Heart left ventricle (tissue), 13 donors: Measurements from ENCODE around the gene UNKL.

Experiments
- POLR2A ChIP-seq, 2 donors: fragments of 450-650 bp; IDR thresholded peaks; one replicate each; pipeline ENCODE4 v1.6.1; 2017; ENCODE audit warnings: antibody characterized with exemption in 2 of 2, mild to moderate bottlenecking in 2 of 2, moderate library complexity in 2 of 2
- TF ChIP-seq, protein P1 (sequence below), 12 donors: fragments of 200-600 bp; sonication (generic) in 4 of 12; IDR thresholded peaks; one replicate each; pipeline versions ENCODE4 v1.5.0 to v1.8.0; 2018 to 2022; ENCODE audit warnings: antibody characterized with exemption in 12 of 12, mild to moderate bottlenecking in 5 of 12
- donor health status: ischemic (EF 13 %, LVEDD 7.1; RV severe dilation, severe dysfunction).
- donor health status: DM: no; HTN: yes; CAD: no.
- donor health status: DM: no; HTN: no; CAD: no.
- donor health status: ischemic (EF 25% LVEDD 6.9; RV normal size, moderate dysfunction).
- donor health status: ischemic (EF 25% LVEDD 5.7; RV mildly dilated, moderate dysfunction).
- donor health status: ischemic (EF 35%, LVEDD 5.7; RV mildly dilated, moderate dysfunction).
- donor health status: nonischemic (EF 11% LVEDD 7.7; RV severe dilation, severe dysfunction).
- donor health status: DM: yes; HTN: yes; CAD: no.
- donor health status: PGD.
- donor health status: ischemic (EF 29% LVEDD 5.4; RV normal size, mild dysfunction).
- donor health status: nonischemic (EF 23%, LVEDD 6.1; RV moderate dilation, normal function).

DNA sequence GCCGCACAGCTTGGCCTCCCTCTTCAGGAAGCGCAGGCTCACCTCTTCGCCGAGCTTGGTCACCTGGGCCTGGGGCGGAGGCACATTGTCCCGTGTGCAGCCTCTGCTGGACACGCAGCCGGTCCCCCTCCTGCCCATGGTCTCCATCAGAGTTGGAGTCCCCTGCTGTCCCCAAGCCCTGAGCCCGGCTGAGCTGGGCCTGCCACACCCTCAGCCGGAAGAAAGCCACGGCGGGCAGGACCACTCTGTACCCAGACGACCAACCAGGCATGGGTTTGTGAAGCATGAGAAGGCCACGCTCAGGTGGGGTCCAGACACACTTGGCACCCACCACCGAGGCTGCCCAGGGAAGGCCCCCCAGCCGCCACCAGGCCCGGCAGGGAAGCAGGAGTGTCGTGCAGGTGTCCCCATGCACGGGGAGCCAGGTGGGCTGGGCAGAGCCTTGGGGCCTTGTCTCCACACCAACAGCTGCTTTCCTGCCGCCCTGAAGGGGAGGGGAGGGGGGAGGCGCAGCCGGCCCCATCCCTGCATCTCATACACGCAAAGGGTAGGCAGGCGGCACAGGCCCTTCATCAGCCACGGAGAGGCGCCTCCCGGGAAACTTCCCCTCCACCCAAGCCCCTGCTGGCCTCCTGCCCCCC lies 24.7 kb upstream of the UNKL start:
- TF ChIP-seq, protein P1, sequence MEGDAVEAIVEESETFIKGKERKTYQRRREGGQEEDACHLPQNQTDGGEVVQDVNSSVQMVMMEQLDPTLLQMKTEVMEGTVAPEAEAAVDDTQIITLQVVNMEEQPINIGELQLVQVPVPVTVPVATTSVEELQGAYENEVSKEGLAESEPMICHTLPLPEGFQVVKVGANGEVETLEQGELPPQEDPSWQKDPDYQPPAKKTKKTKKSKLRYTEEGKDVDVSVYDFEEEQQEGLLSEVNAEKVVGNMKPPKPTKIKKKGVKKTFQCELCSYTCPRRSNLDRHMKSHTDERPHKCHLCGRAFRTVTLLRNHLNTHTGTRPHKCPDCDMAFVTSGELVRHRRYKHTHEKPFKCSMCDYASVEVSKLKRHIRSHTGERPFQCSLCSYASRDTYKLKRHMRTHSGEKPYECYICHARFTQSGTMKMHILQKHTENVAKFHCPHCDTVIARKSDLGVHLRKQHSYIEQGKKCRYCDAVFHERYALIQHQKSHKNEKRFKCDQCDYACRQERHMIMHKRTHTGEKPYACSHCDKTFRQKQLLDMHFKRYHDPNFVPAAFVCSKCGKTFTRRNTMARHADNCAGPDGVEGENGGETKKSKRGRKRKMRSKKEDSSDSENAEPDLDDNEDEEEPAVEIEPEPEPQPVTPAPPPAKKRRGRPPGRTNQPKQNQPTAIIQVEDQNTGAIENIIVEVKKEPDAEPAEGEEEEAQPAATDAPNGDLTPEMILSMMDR (IDR thresholded peaks at IDR 0.05): no peak
- no peak for TF ChIP-seq POLR2A (IDR thresholded peaks at IDR 0.05)
